ENCODE results near the gene NEDD8.

- peak; percentile 65 to 69 for TF ChIP-seq POLR2A (IDR thresholded peaks at IDR 0.05)
- TF ChIP-seq CTCF (IDR thresholded peaks at IDR 0.05) = peak in 1 of 4 experiments; percentile 22
Measured at GRCh38 chr14:24195186-24196070, 36.7 kb downstream of the NEDD8 start, which contains the start of gene TM9SF1.

Measured in uterus (tissue), 2 donors.